BE2C (cell line): ENCODE data around the gene PPP2R5E.

Source experiments
- DNase-seq: peaks from one replicate; pipeline ENCODE4 v3.0.0-alpha.2; 2020
- H3K27me3 ChIP-seq: fragments of 250-450 bp; sonication (Bioruptor Pico); 2 replicates; pipeline ENCODE4 v1.5.1; 2020; ENCODE audit warnings: mild to moderate bottlenecking
- H3K36me3 ChIP-seq: fragments of 250-450 bp; sonication (Bioruptor Pico); 2 replicates; pipeline ENCODE4 v1.5.1; 2020; ENCODE audit warnings: mild to moderate bottlenecking
- H3K4me1 ChIP-seq: fragments of 250-450 bp; sonication (Bioruptor Pico); 2 replicates; pipeline ENCODE4 v1.5.1; 2020
- H3K4me3 ChIP-seq: 2 replicates; pipeline ENCODE4 v1.5.1; 2011; ENCODE audit warnings: low read depth, low read length
- H3K9me3 ChIP-seq: fragments of 250-450 bp; sonication (Bioruptor Pico); 2 replicates; pipeline ENCODE4 v1.5.1; 2020
- CTCF ChIP-seq: IDR thresholded peaks from 2 replicates; pipeline ENCODE4 v1.5.1; 2012; ENCODE audit warnings: mild to moderate bottlenecking, low read depth, low read length

PPP2R5E gene

GRCh38 chr14:63371033-63371432 lies 172.1 kb downstream of the PPP2R5E start:
- H3K4me1 ChIP-seq = no peaks in the 10 kb centered on the region
- peaks cover 2% of the 10 kb centered on the region; the same call in 1 of the 2 replicates for H3K36me3 ChIP-seq
- no peak overlapping the region for H3K4me3 ChIP-seq
- H3K27me3 ChIP-seq = no peaks in the 10 kb centered on the region
- no peak for TF ChIP-seq CTCF
- no peaks in the 10 kb centered on the region for H3K9me3 ChIP-seq
- no peak for DNase-seq

- Histone ChIP-seq H3K27me3 (no peaks in the 10 kb centered on the region), H3K4me3 (no peak overlapping the region), H3K36me3 (no peaks in the 10 kb centered on the region), H3K4me1 (no peaks in the 10 kb centered on the region), H3K9me3 (no peaks in the 10 kb centered on the region)
- TF ChIP-seq CTCF = no peak
- DNase-seq = no peak
Measured at GRCh38 chr14:63367742-63368364, 175.3 kb downstream of the PPP2R5E start.

GRCh38 chr14:63362389-63362819 lies 180.8 kb downstream of the PPP2R5E start:
- Histone ChIP-seq H3K27me3 (no peaks in the 10 kb centered on the region), H3K4me3 (no peak overlapping the region), H3K36me3 (no peaks in the 10 kb centered on the region), H3K4me1 (no peaks in the 10 kb centered on the region), H3K9me3 (no peaks in the 10 kb centered on the region)
- no peak for DNase-seq
- no peak for TF ChIP-seq CTCF

GRCh38 chr14:63361790-63362189 lies 181.4 kb downstream of the PPP2R5E start:
- Histone ChIP-seq H3K4me1 (no peaks in the 10 kb centered on the region), H3K27me3 (no peaks in the 10 kb centered on the region), H3K9me3 (no peaks in the 10 kb centered on the region), H3K4me3 (no peak overlapping the region), H3K36me3 (no peaks in the 10 kb centered on the region)
- no peak for DNase-seq
- TF ChIP-seq CTCF = peak; percentile 16; the same call in 1 of the 2 replicates

GRCh38 chr14:63357841-63358240 lies 185.3 kb downstream of the PPP2R5E start:
- no peak overlapping the region for H3K4me3 ChIP-seq
- no peak for TF ChIP-seq CTCF
- no peaks in the 10 kb centered on the region for H3K4me1 ChIP-seq
- H3K9me3 ChIP-seq = no peaks in the 10 kb centered on the region
- H3K36me3 ChIP-seq = no peaks in the 10 kb centered on the region
- no peak for DNase-seq
- 0 out of 2 replicates have a peak, but pooled peaks cover 4% of the 10 kb centered on the region for H3K27me3 ChIP-seq

GRCh38 chr14:63345826-63346225 lies 197.4 kb downstream of the PPP2R5E start:
- no peak overlapping the region for H3K4me3 ChIP-seq
- H3K27me3 ChIP-seq = no peaks in the 10 kb centered on the region; the same call in 1 of the 2 replicates
- DNase-seq = no peak
- no peaks in the 10 kb centered on the region for H3K4me1 ChIP-seq
- H3K36me3 ChIP-seq = no peaks in the 10 kb centered on the region
- no peaks in the 10 kb centered on the region for H3K9me3 ChIP-seq
- no peak for TF ChIP-seq CTCF
